Mucosa of descending colon (tissue), 3 donors: ENCODE results near the gene CCL27. TPM values are rescaled to one million over a fixed set of nuclear protein-coding genes. Genes with fewer than 3 reads are reported as not detected.
A peak's percentile ranks its signal among the peaks of the same experiment; 100 is the strongest.

Source experiments
- ATAC-seq: fragments of 200-7000 bp; cut with Tn5 transposase; one replicate; pipeline ENCODE4 v1.9.1; 2020; ENCODE audit warnings: mild to moderate bottlenecking, moderate library complexity
- DNase-seq, 3 donors: peaks; one replicate each; pipeline ENCODE4 v3.0.0-alpha.2; 2020
- H3K36me3 ChIP-seq: fragments of 200-600 bp; one replicate; pipeline ENCODE4 v1.8.0; 2021; ENCODE audit warnings: low read depth, mild to moderate bottlenecking
- H3K4me1 ChIP-seq: fragments of 200-600 bp; one replicate; pipeline ENCODE4 v1.8.0; 2021; ENCODE audit warnings: low read depth, mild to moderate bottlenecking
- H3K4me3 ChIP-seq: fragments of 200-600 bp; one replicate; pipeline ENCODE4 v1.8.0; 2021; ENCODE audit warnings: mild to moderate bottlenecking
- H3K9me3 ChIP-seq: fragments of 200-600 bp; one replicate; pipeline ENCODE4 v1.8.0; 2021; ENCODE audit warnings: mild to moderate bottlenecking
- CTCF ChIP-seq: fragments of 200-600 bp; IDR thresholded peaks from one replicate; pipeline ENCODE4 v1.8.0; 2022; ENCODE audit warnings: antibody characterized with exemption, mild to moderate bottlenecking
- intact Hi-C, 2 donors: fragments of 100-400 bp; cut with DNase I in 1 of 2; cut with micrococcal nuclease in 1 of 2; formaldehyde crosslinking; loops; one replicate each; pipeline versions ENCODE4 v1.11.0 to v1.11.1; 2022; cut with DNase I, micrococcal nuclease
- total RNA-seq, 3 donors: library from RNA; stranded (reverse); fragmentation: NEBNext Ultra II Directional in 2 of 3; extraction: Animal tissue kit (Norgen Biotek cat#: 25700) in 2 of 3; gene quantifications; one replicate each; pipeline versions ENCODE4 v1.2.1 to v1.2.4, GENCODE V29; 2021 to 2023
- donor health status: DM: no; HTN: no; CAD: no; lungs with moderate emphysema.
- donor health status: DM: no; HTN: no; CAD: no.
- donor health status: DM: no; HTN: yes; CAD: no.

Gene CCL27
- total RNA-seq, 3 donors from 2014 or later, result not detected

- no peaks in the 10 kb centered on the region for H3K9me3 ChIP-seq
- peak overlapping the region; percentile 36 for H3K4me3 ChIP-seq
- H3K36me3 ChIP-seq, result no peaks in the 10 kb centered on the region
- peak; percentile 84 to 94 (median 93) for DNase-seq
- H3K4me1 ChIP-seq, result no peaks in the 10 kb centered on the region
- TF ChIP-seq CTCF, result peak; percentile 96
- intact Hi-C loops, result no loop called here
- ATAC-seq, result peak; percentile 95
Observed at GRCh38 chr9:34701769-34702736, 39.6 kb upstream of the CCL27 start.

- DNase-seq (peak; percentile 74 to 84 (median 76)), ATAC-seq (peak; percentile 93)
- intact Hi-C loops, result no loop called here
- no peaks in the 10 kb centered on the region for H3K4me1 ChIP-seq
- no peaks in the 10 kb centered on the region for H3K36me3 ChIP-seq
- peak overlapping the region; percentile 36 for H3K4me3 ChIP-seq
- TF ChIP-seq CTCF, result peak; percentile 82
- H3K9me3 ChIP-seq, result no peaks in the 10 kb centered on the region
Observed at GRCh38 chr9:34701023-34701768, 38.7 kb upstream of the CCL27 start.

GRCh38 chr9:34694811-34695210 is 32.4 kb upstream of the CCL27 start:
- no peak overlapping the region for H3K4me3 ChIP-seq
- no peaks in the 10 kb centered on the region for H3K36me3 ChIP-seq
- DNase-seq (no peak), ATAC-seq (no peak)
- H3K4me1 ChIP-seq, result no peaks in the 10 kb centered on the region
- TF ChIP-seq CTCF, result no peak
- H3K9me3 ChIP-seq, result no peaks in the 10 kb centered on the region
- intact Hi-C loops, result no loop called here

- Histone ChIP-seq H3K36me3 (no peaks in the 10 kb centered on the region), H3K9me3 (no peaks in the 10 kb centered on the region), H3K4me3 (no peak overlapping the region), H3K4me1 (no peaks in the 10 kb centered on the region)
- no peak for TF ChIP-seq CTCF
- intact Hi-C loops, result no loop called here
- no peak for ATAC-seq
- no peak for DNase-seq
Observed at GRCh38 chr9:34693560-34693959, 31.1 kb upstream of the CCL27 start.

GRCh38 chr9:34691936-34692315 is 29.5 kb upstream of the CCL27 start:
- Histone ChIP-seq H3K4me3 (no peak overlapping the region), H3K9me3 (no peaks in the 10 kb centered on the region), H3K36me3 (no peaks in the 10 kb centered on the region), H3K4me1 (no peaks in the 10 kb centered on the region)
- intact Hi-C loops, result no loop called here
- no peak for TF ChIP-seq CTCF
- ATAC-seq (no peak), DNase-seq (no peak)
